SK-N-SH (cell line): ENCODE measurements around the gene MYOCD. TPM values are rescaled to one million over a fixed set of nuclear protein-coding genes. Genes with fewer than 3 reads are reported as not detected.

Experiments used
- CTCF ChIA-PET: fragments of 300-600, 350-600 bp; formaldehyde crosslinking; extraction: SDS; loops from one replicate; lab custom pipeline; 2021; lab: Yijun Ruan, JAX
- POLR2A ChIA-PET: fragments of 350-600 bp; sonication (Branson Sonifier 250); formaldehyde crosslinking; extraction: SDS; loops from one replicate; lab custom pipeline; 2020; ENCODE audit warnings: antibody characterized with exemption, inconsistent platforms; lab: Yijun Ruan, JAX
- DNase-seq: peaks from one replicate; pipeline ENCODE4 v3.0.0; 2012
- H2AFZ ChIP-seq: fragments of 200-600 bp; sonication (generic); 2 replicates; pipeline ENCODE4 v1.8.1; 2016; ENCODE audit warnings: antibody characterized with exemption, mild to moderate bottlenecking, low read depth
- H3F3A ChIP-seq: fragments of 200-600 bp; sonication (generic); replicated peaks from 2 replicates; pipeline ENCODE3; 2016; ENCODE audit warnings: antibody characterized with exemption, mild to moderate bottlenecking; ENCODE audit not compliant: insufficient read depth
- H3K27ac ChIP-seq, 2 experiments: fragments of 200-500 bp in 1 of 2; fragments of 200-600 bp in 1 of 2; sonication (Bioruptor generic) in 1 of 2; sonication (generic), shearing (Covaris generic) in 1 of 2; 2 replicates each; pipeline versions ENCODE4 v1.5.1 to v1.6.1; 2014 to 2016; ENCODE audit warnings: low read depth in 2 of 2, inconsistent platforms in 1 of 2, low read length in 1 of 2, mild to moderate bottlenecking in 1 of 2, mixed read lengths in 1 of 2
- H3K27me3 ChIP-seq: fragments of 200-600 bp; sonication (generic), shearing (Covaris generic); 2 replicates; pipeline ENCODE4 v1.6.1; 2016; ENCODE audit warnings: mixed run types; ENCODE audit not compliant: insufficient read depth
- H3K36me3 ChIP-seq, 2 experiments: fragments of 200-500 bp in 1 of 2; fragments of 200-600 bp in 1 of 2; sonication (Bioruptor generic) in 1 of 2; sonication (generic) in 1 of 2; replicated peaks in 1 of 2; 2 replicates each; pipeline versions ENCODE3 to v1.5.1; 2014 to 2016; ENCODE audit warnings: low read length in 1 of 2, mild to moderate bottlenecking in 1 of 2; ENCODE audit not compliant: insufficient read depth in 2 of 2, control insufficient read depth in 1 of 2
- H3K4me1 ChIP-seq, 2 experiments: fragments of 200-500 bp in 1 of 2; fragments of 200-600 bp in 1 of 2; sonication (Bioruptor generic) in 1 of 2; sonication (generic), shearing (Covaris generic) in 1 of 2; 2 replicates each; pipeline versions ENCODE4 v1.5.1 to v1.6.1; 2014 to 2016; ENCODE audit warnings: low read depth in 1 of 2, low read length in 1 of 2, mixed run types in 1 of 2; ENCODE audit not compliant: insufficient read depth in 2 of 2, control insufficient read depth in 1 of 2
- H3K4me2 ChIP-seq: fragments of 200-600 bp; sonication (generic), shearing (Covaris generic); 2 replicates; pipeline ENCODE4 v1.6.1; 2017; ENCODE audit warnings: mixed run types
- H3K4me3 ChIP-seq, 2 experiments: fragments of 200-500 bp in 1 of 2; fragments of 200-600 bp in 1 of 2; sonication (Bioruptor generic) in 1 of 2; sonication (generic), shearing (Covaris generic) in 1 of 2; 2 replicates each; pipeline versions ENCODE4 v1.5.1 to v1.8.1; 2014 to 2016; ENCODE audit warnings: low read depth in 2 of 2, inconsistent platforms in 1 of 2, low read length in 1 of 2, mild to moderate bottlenecking in 1 of 2, mixed read lengths in 1 of 2, moderate library complexity in 1 of 2
- H3K79me2 ChIP-seq: fragments of 200-600 bp; sonication (generic); 2 replicates; pipeline ENCODE4 v1.8.1; 2017; ENCODE audit warnings: mild to moderate bottlenecking; ENCODE audit not compliant: insufficient read depth
- H3K9ac ChIP-seq: fragments of 200-600 bp; sonication (generic); 2 replicates; pipeline ENCODE4 v1.6.1; 2017; ENCODE audit warnings: mixed run types
- H3K9me2 ChIP-seq: fragments of 200-600 bp; sonication (generic); 2 replicates; pipeline ENCODE4 v1.6.1; 2017; ENCODE audit warnings: mixed run types
- H3K9me3 ChIP-seq: fragments of 200-600 bp; sonication (generic); 2 replicates; pipeline ENCODE4 v1.6.1; 2017; ENCODE audit warnings: mixed run types, mild to moderate bottlenecking, moderate library complexity
- H4K20me1 ChIP-seq: fragments of 200-600 bp; sonication (generic); 2 replicates; pipeline ENCODE4 v1.6.1; 2017; ENCODE audit warnings: mild to moderate bottlenecking, mixed run types; ENCODE audit not compliant: insufficient read depth
- CHD2 ChIP-seq: fragments of 150-350 bp; IDR thresholded peaks from 2 replicates; pipeline ENCODE4 v1.6.1; 2018; ENCODE audit warnings: low read length; ENCODE audit not compliant: partially characterized antibody
- EP300 ChIP-seq, 2 experiments: IDR thresholded peaks; 2 replicates each; pipeline versions ENCODE4 v1.4.0 to v1.6.1; 2012; ENCODE audit warnings: borderline replicate concordance in 1 of 2, low read depth in 1 of 2, low read length in 1 of 2
- EZH2phosphoT487 ChIP-seq: fragments of 200-600 bp; sonication (generic); IDR thresholded peaks from 2 replicates; pipeline ENCODE4 v1.6.1; 2017; ENCODE audit warnings: low read depth, mixed run types, mild to moderate bottlenecking, antibody characterized with exemption, moderate library complexity, borderline replicate concordance
- FOSL2 ChIP-seq: IDR thresholded peaks from 2 replicates; pipeline ENCODE4 v1.4.0; 2012; ENCODE audit warnings: low read depth, mild to moderate bottlenecking, moderate library complexity, borderline replicate concordance
- FOXM1 ChIP-seq: IDR thresholded peaks from 2 replicates; pipeline ENCODE4 v1.4.0; 2012; ENCODE audit warnings: low read depth, mild to moderate bottlenecking
- JUND ChIP-seq: IDR thresholded peaks from 2 replicates; pipeline ENCODE4 v1.4.0; 2012
- MEF2A ChIP-seq: IDR thresholded peaks from 2 replicates; pipeline ENCODE4 v1.4.0; 2012; ENCODE audit warnings: low read depth, borderline replicate concordance
- NFIC ChIP-seq: IDR thresholded peaks from 2 replicates; pipeline ENCODE4 v1.4.0; 2012; ENCODE audit warnings: borderline replicate concordance
- NRF1 ChIP-seq: IDR thresholded peaks from 2 replicates; pipeline ENCODE4 v1.6.1; 2012; ENCODE audit warnings: low read depth, mild to moderate bottlenecking, low read length
- RXRA ChIP-seq: IDR thresholded peaks from 2 replicates; pipeline ENCODE4 v1.4.0; 2012; ENCODE audit warnings: low read depth, mild to moderate bottlenecking, borderline replicate concordance
- SIN3A ChIP-seq: IDR thresholded peaks from 2 replicates; pipeline ENCODE4 v1.6.1; 2012; ENCODE audit warnings: low read depth, mild to moderate bottlenecking, low read length, moderate library complexity, borderline replicate concordance
- SMC3 ChIP-seq: IDR thresholded peaks from 2 replicates; pipeline ENCODE4 v1.6.1; 2012; ENCODE audit warnings: low read depth, low read length, improper control_type of control experiment
- TCF12 ChIP-seq: IDR thresholded peaks from 2 replicates; pipeline ENCODE4 v1.4.0; 2012
- YY1 ChIP-seq: IDR thresholded peaks from 2 replicates; pipeline ENCODE4 v1.4.0; 2012; ENCODE audit warnings: low read depth, mild to moderate bottlenecking
- WGBS: methylation state at CpG from one replicate; pipeline ENCODE4 v1.1.6; 2017; ENCODE audit warnings: low lambda C conversion rate; 5-methylcytosine and 5-hydroxymethylcytosine counted together
- polyA plus RNA-seq, 3 experiments: library from polyadenylated mRNA; depleted of rRNA; stranded (reverse); fragments of >200 nt; gene quantifications; 2 replicates each; pipeline ENCODE4 v1.2.3, GENCODE V29; 2012
- TF ChIP-seq, protein P1 (sequence below): IDR thresholded peaks from 2 replicates; pipeline ENCODE4 v1.4.0; 2012; ENCODE audit warnings: low read depth, borderline replicate concordance
- TF ChIP-seq, protein P2 (sequence below): IDR thresholded peaks from 2 replicates; pipeline ENCODE4 v1.4.0; 2012; ENCODE audit warnings: low read depth
- TF ChIP-seq, protein P3 (sequence below): IDR thresholded peaks from 2 replicates; pipeline ENCODE4; 2012
- TF ChIP-seq, protein P4 (sequence below): IDR thresholded peaks from 2 replicates; pipeline ENCODE4 v1.6.1; 2012; ENCODE audit warnings: mild to moderate bottlenecking, low read depth, low read length, moderate library complexity

Gene MYOCD
- polyA plus RNA-seq, 1 of the 3 experiments (the other 2 are of a cell fraction): not detected

DNA sequence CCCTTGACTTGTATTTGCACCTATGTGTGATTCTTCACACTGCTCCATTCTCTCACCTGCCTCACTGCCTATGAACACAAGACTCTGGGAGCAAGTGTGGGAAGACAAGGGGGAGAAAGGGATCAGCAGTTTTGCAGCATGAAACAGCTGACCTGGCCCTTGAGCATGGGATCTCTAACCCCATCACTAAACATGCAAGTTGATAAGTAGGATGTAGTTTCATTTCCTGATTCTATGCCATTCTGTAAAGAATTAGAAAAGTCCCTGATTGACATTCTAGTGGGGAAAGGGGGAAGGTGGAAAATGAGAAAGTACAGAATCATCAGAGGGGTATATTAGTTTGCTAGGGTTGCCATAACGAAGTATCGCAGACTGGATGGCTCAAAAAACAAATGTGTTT is 25.3 kb upstream of the MYOCD start:
- H3K79me2 ChIP-seq: no peaks in the 10 kb centered on the region
- no peak overlapping the region for H3K27ac ChIP-seq
- TF ChIP-seq CHD2: no peak
- TF ChIP-seq YY1: no peak
- no peak for TF ChIP-seq FOSL2
- no peak for TF ChIP-seq NRF1
- H3K4me1 ChIP-seq: no peaks in the 10 kb centered on the region
- CTCF ChIA-PET: no interaction called here
- H3K4me2 ChIP-seq: no peak overlapping the region
- H3F3A ChIP-seq: peaks cover 4% of the 10 kb centered on the region
- H3K9me3 ChIP-seq: no peaks in the 10 kb centered on the region
- no peak overlapping the region for H2AFZ ChIP-seq
- no peaks in the 10 kb centered on the region for H4K20me1 ChIP-seq
- H3K9me2 ChIP-seq: no peaks in the 10 kb centered on the region
- no peak for DNase-seq
- no peak overlapping the region for H3K4me3 ChIP-seq
- POLR2A ChIA-PET: no interaction called here
- no peaks in the 10 kb centered on the region for H3K36me3 ChIP-seq
- 14% methylated on average over 2 of the region's 2 CpGs for WGBS
- H3K9ac ChIP-seq: no peak overlapping the region
- no peaks in the 10 kb centered on the region for H3K27me3 ChIP-seq

DNA sequence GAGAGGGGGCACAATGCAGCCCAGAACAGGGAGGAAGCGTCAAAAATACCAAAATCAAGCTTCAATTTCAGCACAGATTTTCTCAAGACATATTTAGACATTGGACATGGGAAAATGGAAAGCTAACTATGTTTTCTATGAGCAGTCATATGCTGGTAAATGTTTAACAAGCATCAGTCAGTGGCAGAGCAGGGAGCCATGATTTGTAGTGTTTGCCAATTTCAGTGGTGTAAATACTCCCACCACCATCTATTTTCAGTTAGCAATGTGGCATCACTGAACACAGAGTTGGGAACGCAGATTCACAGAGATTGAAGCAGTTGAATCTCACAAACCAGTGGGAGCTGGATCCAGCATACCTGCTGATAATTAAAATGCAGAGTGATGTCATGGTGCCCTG is 24.6 kb upstream of the MYOCD start:
- no peak for TF ChIP-seq NFIC
- no peak for TF ChIP-seq RXRA
- no peak for TF ChIP-seq MEF2A
- TF ChIP-seq FOXM1: no peak
- no peak for TF ChIP-seq EZH2phosphoT487
- TF ChIP-seq JUND: no peak
- TF ChIP-seq, protein P1, sequence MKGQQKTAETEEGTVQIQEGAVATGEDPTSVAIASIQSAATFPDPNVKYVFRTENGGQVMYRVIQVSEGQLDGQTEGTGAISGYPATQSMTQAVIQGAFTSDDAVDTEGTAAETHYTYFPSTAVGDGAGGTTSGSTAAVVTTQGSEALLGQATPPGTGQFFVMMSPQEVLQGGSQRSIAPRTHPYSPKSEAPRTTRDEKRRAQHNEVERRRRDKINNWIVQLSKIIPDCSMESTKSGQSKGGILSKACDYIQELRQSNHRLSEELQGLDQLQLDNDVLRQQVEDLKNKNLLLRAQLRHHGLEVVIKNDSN: no peak
- POLR2A ChIA-PET: no interaction called here

DNA sequence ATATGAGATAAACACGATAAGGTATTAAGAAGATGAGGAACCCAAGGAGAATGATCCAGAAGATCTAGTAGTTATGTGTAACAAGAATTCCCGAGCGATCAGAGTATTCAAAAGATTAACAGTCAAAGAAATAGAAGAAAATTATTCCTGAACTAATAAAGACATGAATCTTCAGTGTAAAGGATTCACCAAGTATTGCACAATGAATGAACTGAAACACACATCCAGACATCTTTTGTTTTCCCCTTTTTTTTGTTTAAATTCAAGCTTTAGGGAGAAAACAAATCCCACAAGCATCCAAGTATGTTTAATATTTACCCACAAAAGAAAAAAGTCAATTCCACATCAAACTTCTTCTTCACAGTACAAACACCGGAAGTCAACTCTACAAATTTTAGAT is 23.7 kb upstream of the MYOCD start:
- CTCF ChIA-PET: no interaction called here
- Histone ChIP-seq H3K4me1 (no peaks in the 10 kb centered on the region), H3F3A (no peaks in the 10 kb centered on the region), H3K9me2 (no peaks in the 10 kb centered on the region), H3K4me2 (no peak overlapping the region), H3K27me3 (no peaks in the 10 kb centered on the region), H3K79me2 (no peaks in the 10 kb centered on the region), H3K9me3 (no peaks in the 10 kb centered on the region), H3K4me3 (no peak overlapping the region), H3K9ac (no peak overlapping the region), H4K20me1 (no peaks in the 10 kb centered on the region), H3K36me3 (no peaks in the 10 kb centered on the region), H2AFZ (no peak overlapping the region), H3K27ac (no peak overlapping the region)
- no peak for TF ChIP-seq SMC3
- TF ChIP-seq, protein P2, sequence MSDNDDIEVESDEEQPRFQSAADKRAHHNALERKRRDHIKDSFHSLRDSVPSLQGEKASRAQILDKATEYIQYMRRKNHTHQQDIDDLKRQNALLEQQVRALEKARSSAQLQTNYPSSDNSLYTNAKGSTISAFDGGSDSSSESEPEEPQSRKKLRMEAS: no peak
- TF ChIP-seq SIN3A: no peak
- no peak for TF ChIP-seq EP300 (IDR thresholded peaks at IDR 0.05; ENCODE audit: borderline replicate concordance in 1 of 2, low read depth in 1 of 2, low read length in 1 of 2)
- TF ChIP-seq NFIC: no peak
- TF ChIP-seq CHD2: no peak
- TF ChIP-seq, protein P3, sequence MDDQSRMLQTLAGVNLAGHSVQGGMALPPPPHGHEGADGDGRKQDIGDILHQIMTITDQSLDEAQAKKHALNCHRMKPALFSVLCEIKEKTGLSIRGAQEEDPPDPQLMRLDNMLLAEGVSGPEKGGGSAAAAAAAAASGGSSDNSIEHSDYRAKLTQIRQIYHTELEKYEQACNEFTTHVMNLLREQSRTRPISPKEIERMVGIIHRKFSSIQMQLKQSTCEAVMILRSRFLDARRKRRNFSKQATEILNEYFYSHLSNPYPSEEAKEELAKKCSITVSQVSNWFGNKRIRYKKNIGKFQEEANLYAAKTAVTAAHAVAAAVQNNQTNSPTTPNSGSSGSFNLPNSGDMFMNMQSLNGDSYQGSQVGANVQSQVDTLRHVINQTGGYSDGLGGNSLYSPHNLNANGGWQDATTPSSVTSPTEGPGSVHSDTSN: no peak
- TF ChIP-seq, protein P4, sequence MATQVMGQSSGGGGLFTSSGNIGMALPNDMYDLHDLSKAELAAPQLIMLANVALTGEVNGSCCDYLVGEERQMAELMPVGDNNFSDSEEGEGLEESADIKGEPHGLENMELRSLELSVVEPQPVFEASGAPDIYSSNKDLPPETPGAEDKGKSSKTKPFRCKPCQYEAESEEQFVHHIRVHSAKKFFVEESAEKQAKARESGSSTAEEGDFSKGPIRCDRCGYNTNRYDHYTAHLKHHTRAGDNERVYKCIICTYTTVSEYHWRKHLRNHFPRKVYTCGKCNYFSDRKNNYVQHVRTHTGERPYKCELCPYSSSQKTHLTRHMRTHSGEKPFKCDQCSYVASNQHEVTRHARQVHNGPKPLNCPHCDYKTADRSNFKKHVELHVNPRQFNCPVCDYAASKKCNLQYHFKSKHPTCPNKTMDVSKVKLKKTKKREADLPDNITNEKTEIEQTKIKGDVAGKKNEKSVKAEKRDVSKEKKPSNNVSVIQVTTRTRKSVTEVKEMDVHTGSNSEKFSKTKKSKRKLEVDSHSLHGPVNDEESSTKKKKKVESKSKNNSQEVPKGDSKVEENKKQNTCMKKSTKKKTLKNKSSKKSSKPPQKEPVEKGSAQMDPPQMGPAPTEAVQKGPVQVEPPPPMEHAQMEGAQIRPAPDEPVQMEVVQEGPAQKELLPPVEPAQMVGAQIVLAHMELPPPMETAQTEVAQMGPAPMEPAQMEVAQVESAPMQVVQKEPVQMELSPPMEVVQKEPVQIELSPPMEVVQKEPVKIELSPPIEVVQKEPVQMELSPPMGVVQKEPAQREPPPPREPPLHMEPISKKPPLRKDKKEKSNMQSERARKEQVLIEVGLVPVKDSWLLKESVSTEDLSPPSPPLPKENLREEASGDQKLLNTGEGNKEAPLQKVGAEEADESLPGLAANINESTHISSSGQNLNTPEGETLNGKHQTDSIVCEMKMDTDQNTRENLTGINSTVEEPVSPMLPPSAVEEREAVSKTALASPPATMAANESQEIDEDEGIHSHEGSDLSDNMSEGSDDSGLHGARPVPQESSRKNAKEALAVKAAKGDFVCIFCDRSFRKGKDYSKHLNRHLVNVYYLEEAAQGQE: no peak
- no peak for TF ChIP-seq FOXM1
- no peak for TF ChIP-seq TCF12
- TF ChIP-seq RXRA: no peak
- no peak for TF ChIP-seq NRF1
- WGBS: 12% methylated on average over 4 of the region's 4 CpGs
- POLR2A ChIA-PET: no interaction called here
- no peak for DNase-seq

More for the DNA sequence above, 24.6 kb upstream of the MYOCD start:
- no peak for DNase-seq
- H4K20me1 ChIP-seq: no peaks in the 10 kb centered on the region
- no peaks in the 10 kb centered on the region for H3K36me3 ChIP-seq
- H3K4me2 ChIP-seq: no peak overlapping the region
- H3K79me2 ChIP-seq: no peaks in the 10 kb centered on the region
- H3K9ac ChIP-seq: no peak overlapping the region
- H3K4me3 ChIP-seq: no peak overlapping the region
- H3F3A ChIP-seq: peaks cover 4% of the 10 kb centered on the region
- no peaks in the 10 kb centered on the region for H3K9me3 ChIP-seq
- no peaks in the 10 kb centered on the region for H3K27me3 ChIP-seq
- no peaks in the 10 kb centered on the region for H3K9me2 ChIP-seq
- no peak overlapping the region for H2AFZ ChIP-seq
- CTCF ChIA-PET: no interaction called here
- H3K27ac ChIP-seq: no peak overlapping the region
- 5% methylated on average over 2 of the region's 2 CpGs for WGBS
- no peaks in the 10 kb centered on the region for H3K4me1 ChIP-seq
